Glomerular visceral epithelial cell (primary cell): ENCODE results near the gene POU5F1.
"Not testable (repeated sequence)": the region's sequence is repeated elsewhere in the genome, so short reads cannot be mapped to it uniquely, and the experiment has no call there.

ENCODE experiments used
- DNase-seq: peaks from one replicate; pipeline ENCODE4 v3.0.0-alpha.2; 2016; ENCODE audit errors: extremely low spot score

The POU5F1 gene

DNA sequence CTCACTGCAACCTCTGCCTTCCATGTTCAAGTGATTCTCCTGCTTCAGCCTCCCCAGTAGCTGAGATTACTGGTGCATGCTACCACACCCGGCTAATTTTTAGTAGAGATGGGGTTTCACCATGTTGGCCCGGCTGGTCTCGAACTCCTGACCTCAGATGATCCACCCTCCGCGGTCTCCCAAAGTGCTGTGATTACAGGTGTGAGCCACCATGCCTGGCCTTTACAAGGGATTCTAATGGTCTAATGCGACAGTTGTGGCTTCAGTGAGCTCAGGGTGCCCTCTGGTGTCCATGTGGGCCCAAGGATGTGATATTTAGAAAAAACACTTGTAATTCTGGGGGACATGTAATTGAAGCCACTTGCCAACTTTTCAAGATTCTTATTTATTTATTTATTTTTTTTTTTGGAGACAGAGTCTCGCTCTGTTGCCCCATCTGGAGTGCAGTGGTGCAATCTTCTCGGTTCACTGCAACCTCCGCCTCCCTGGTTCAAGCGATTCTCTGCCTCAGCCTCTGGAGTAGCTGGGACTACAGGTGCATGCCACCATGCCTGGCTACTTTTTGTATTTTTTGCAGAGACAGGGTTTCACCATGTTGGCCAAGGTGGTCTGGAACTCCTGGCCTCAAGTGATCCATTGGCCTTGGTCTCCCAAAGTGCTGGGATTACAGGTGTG lies 22.1 kb upstream of the POU5F1 start:
- DNase-seq: peak; percentile 81

DNA sequence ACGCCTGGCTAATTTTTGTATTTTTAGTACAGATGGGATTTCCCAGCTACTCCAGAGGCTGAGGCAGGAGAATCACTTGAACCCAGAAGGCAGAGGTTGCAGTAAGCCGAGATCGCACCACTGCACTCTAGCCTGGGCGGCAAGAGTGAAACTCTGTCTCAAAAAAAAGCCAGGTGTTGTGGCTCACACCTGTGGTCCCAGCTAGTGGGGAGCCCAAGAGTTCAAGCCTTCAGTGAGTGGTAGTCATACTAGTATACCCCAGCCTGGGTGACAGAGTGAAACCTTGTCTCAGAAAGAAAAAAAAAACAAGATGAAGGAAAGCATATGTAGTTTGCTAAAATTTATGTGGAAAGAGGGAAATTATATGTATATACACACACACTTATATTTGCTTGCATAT lies 20.0 kb upstream of the POU5F1 start:
- no peak for DNase-seq

GRCh38 chr6:31189223-31189622 lies 18.7 kb upstream of the POU5F1 start:
- not testable (repeated sequence) for DNase-seq

- DNase-seq: no peak
Measured at GRCh38 chr6:31187780-31188194, 17.3 kb upstream of the POU5F1 start.

GRCh38 chr6:31186052-31186734 lies 15.7 kb upstream of the POU5F1 start:
- DNase-seq: peak; percentile 96

DNA sequence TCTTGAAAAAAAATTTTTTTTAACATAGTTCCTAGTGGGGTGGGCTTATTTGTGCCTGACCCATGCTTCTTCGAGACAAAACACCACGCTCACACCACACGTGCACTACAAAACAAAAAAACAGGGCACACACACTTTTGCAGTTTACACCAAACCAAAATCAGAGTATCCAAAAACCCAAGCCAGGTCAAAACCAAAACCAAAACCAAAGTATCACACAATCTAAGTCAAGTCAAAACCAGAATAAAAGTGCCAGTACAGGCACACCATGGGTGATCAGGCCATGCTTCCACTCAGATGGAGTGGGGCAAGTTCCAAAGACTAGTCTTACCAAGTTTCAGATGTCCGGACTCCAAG lies 15.2 kb upstream of the POU5F1 start:
- DNase-seq: not testable (repeated sequence)

GRCh38 chr6:31183859-31184258 lies 13.4 kb upstream of the POU5F1 start:
- DNase-seq: not testable (repeated sequence)

DNA sequence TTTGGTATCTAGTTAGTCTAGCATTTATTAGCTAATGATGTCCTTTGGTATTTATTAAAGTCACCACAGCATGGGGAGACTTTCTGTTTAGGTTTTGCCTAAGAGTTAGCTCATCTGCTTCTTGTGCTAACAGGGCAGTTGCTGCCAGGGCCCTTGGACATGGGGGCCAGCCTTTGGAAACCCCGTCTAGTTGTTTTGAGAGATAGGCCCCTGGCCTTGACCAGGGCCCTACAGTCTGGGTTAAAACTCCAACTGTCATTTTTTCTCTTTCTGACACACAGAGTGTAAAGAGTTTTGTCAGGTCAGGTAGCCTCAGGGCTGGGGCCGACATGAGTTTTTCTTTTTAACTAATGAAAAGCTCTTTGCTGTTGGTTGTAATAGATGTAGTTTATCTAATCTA lies 12.8 kb upstream of the POU5F1 start:
- DNase-seq: not testable (repeated sequence)

GRCh38 chr6:31180500-31180899 lies 10.0 kb upstream of the POU5F1 start:
- no peak for DNase-seq

- DNase-seq: no peak
Measured at GRCh38 chr6:31179896-31180295, 9.4 kb upstream of the POU5F1 start.

- no peak for DNase-seq
Measured at GRCh38 chr6:31179042-31179386, 8.5 kb upstream of the POU5F1 start.

DNA sequence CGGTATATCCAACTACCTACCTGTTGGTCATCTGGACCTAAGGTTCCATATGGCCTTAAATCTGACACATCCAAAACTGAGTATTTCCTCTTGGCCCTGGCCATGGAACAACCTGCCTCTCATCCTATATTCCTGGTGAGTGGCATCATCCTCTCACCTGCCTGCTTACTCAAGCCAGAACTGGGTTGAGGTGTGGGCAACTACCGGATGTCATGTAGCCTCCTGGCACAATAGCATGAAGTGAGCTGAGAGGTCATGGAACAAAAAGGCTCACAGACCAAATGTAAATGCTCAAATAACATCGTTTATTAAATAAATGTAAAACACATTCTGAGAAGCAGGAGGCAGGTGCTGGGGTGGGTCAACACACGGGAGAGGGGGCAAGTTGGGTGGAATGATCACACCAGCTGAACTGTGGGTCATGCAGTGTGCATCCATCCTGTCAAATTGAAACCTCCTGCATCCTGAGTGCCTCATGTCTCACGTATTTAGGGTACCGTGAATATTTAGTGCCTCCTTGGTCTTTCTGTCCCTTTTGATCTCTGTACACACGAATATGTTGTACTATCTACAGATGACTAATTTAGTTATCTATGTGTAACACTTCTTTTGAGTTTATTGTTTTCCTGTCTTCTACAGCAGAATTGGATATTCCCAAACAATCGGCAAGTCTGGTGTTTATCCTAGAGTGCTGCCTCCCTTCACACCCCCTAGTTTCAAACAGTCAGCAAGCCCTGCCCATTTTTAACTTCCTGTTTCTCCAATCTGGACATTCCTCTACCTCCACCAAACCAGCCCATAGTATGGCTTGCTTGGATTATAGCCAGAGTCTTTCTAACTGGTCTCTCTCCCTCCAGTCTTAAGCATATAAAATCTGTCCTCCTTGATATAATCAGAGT lies 7.9 kb upstream of the POU5F1 start:
- no peak for DNase-seq

DNA sequence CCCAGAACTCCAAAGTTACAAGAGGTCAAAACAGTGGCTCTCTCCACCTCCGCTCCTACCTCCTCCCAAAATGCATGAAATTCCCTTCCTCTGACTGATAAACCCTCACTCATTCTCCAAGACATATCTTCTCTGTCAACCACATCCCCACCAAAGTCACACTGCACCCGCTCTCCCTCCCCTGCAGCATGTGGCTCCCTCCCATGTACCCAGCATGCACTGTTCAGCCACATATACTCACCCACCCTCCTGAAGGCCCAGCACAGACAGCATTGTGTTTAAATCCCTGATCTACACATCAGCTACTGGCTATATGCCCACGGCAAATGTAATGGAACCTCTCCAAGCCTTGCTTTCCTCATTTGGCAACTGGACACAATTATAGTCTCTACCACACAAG lies 5.5 kb upstream of the POU5F1 start:
- peak; percentile 67 for DNase-seq

DNA sequence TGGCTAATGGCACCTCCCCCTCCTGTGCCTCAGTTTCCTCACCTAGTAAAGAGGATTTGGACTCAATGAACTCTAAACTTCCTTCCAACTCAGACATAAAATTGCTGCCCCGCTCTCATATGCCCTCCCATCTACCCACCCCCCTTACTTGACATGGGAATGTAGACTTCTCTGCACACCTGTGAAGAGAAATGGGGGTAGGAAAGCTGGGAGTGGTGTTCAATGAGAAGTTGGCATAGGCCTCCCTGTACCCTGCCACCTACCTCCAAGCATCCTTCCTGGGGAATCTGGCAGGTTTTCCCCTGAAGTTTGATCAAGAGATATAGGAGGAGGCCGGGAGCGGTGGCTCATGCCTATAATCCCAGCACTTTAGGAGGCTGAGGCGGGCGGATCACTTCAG lies 3.9 kb upstream of the POU5F1 start:
- DNase-seq: no peak

- no peak for DNase-seq
Measured at GRCh38 chr6:31173406-31173805, 2.9 kb upstream of the POU5F1 start.

DNA sequence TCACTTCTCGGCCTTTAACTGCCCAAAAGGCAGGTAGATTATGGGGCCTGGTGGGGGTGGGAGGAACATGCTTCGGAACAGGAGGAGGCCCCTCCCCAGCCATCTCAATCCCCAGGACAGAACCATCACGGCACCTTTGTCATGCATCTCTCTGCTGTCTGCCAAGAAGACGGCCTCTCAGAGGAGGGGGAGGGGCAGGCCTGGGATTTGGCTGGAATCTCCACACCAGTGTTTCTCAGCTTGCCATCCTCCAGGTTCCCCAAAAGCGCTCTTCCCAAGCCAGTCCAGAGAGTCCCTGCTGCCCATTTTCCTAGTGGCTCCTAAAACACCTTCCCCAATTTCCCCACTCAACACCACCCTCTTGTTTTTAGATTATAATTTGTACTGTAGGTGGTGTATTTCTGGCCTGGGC lies 2.5 kb upstream of the POU5F1 start:
- no peak for DNase-seq

DNA sequence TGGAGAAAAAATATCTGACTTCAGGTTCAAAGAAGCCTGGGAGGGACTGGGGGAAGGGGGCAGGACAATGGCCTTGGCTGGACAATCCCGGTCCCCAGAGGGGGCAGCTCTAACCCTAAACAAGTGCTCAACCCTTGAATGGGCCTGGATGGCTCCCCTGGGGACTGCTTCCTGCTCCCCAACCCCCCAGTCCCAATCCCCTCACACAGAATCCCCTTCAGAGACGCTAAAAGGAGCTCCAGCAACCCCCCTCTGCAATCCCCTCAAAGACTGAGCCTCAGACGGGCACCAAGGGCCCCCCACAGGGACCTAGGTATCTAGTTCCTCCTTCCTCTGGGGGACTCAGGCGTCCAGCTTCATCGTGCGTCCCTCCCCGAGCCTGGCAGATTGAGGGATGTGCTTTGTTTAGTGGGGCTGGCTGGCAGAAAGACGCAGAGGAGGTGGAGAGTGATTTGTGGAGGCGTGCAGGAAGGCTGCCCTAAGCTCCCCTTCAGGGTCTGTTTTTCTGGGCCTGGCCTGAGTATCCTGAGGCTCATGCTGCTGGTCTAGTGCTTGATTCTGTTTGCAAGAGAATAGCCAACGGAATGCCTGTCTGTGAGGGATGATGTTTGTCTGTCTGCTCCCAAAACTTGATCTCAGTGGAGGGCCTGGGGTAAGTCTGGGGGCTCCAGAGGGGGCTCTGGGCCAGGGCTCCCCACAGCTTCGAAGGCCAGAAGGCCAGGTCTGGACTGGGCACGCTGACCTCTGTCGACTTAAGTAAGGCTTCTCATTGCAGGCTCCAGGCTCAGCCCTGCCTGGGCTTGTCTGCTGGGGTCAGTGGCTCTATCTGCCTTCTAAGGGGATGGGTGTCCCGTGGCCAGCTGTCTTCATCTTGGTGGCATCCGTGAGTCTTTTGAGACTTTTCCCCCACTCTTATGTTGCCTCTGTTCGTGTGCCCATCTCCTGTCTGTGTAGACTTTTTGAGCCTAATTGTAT lies 1.7 kb upstream of the POU5F1 start:
- no peak for DNase-seq

GRCh38 chr6:31170987-31171671 lies 647 bp upstream of the POU5F1 start:
- no peak for DNase-seq

DNA sequence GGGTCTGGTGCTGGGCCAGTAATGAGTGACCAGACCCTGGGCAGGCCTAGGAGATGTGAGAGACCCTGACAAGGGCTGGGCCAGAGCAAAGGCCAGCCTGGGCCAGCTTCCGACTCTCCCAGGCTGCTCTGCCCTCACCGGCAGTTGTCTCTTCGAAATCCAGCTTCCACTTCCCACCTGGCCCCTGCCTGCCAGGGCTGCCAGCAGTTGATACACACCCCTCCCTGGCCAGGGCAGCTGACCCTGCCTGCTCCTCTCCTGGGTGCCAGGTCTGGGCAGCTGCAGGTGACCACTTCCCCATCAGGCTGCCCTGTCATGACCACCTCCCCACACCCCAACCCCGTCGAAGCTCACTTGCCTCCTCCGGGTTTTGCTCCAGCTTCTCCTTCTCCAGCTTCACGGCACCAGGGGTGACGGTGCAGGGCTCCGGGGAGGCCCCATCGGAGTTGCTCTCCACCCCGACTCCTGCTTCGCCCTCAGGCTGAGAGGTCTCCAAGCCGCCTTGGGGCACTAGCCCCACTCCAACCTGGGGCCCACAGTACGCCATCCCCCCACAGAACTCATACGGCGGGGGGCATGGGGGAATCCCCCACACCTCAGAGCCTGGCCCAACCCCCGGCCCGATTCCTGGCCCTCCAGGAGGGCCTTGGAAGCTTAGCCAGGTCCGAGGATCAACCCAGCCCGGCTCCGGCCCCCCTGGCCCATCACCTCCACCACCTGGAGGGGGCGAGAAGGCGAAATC lies 453 bp downstream of the POU5F1 start:
- DNase-seq: not testable (repeated sequence)
